ENCODE results near the gene CPNE6. TPM values are rescaled to one million over a fixed set of nuclear protein-coding genes. Genes with fewer than 3 reads are reported as not detected.

Gene CPNE6
- total and polyA plus RNA-seq, 2 of the 13 experiments (the other 11 are each of a cell fraction or from before 2014, with no cell fraction given), result not detected

- TF ChIP-seq ZNF280D (CRISPR knock-in tag; IDR thresholded peaks at IDR 0.05), result no peak
- no peak for TF ChIP-seq ZKSCAN5 (CRISPR knock-in tag; IDR thresholded peaks at IDR 0.05)
- TF ChIP-seq ZSCAN31 (CRISPR knock-in tag; IDR thresholded peaks at IDR 0.05; ENCODE audit: low read depth), result no peak; the same call in 1 of the 2 replicates
- no peak for TF ChIP-seq ZNF18 (CRISPR knock-in tag; IDR thresholded peaks at IDR 0.05; ENCODE audit: insufficient replicate concordance)
- no peak for TF ChIP-seq NKX3-1 (CRISPR knock-in tag; IDR thresholded peaks at IDR 0.05)
- no peak for TF ChIP-seq SRSF4 (IDR thresholded peaks at IDR 0.05; ENCODE audit: low read depth, low read length, poor library complexity, severe bottlenecking)
- TF ChIP-seq KLF9 (CRISPR knock-in tag; IDR thresholded peaks at IDR 0.05; ENCODE audit: low read depth), result no peak
- TF ChIP-seq ZNF235 (CRISPR knock-in tag; IDR thresholded peaks at IDR 0.05; ENCODE audit: borderline replicate concordance), result peak; percentile 60; the same call in 1 of the 2 replicates
- no peak for TF ChIP-seq ZSCAN5A (CRISPR knock-in tag; IDR thresholded peaks at IDR 0.05; ENCODE audit: borderline replicate concordance)
- no peak for TF ChIP-seq SP1 (IDR thresholded peaks at IDR 0.05)
- TF ChIP-seq SP1 (CRISPR knock-in tag; IDR thresholded peaks at IDR 0.05), result peak; percentile 9; the same call in 1 of the 2 replicates
- peak; percentile 87 for TF ChIP-seq NRL (CRISPR knock-in tag; IDR thresholded peaks at IDR 0.05; ENCODE audit: borderline replicate concordance)
- TF ChIP-seq ZNF567 (CRISPR knock-in tag; IDR thresholded peaks at IDR 0.05; ENCODE audit: borderline replicate concordance), result peak; percentile 98
- TF ChIP-seq DDIT3 (CRISPR knock-in tag; IDR thresholded peaks at IDR 0.05), result no peak
- no peak for TF ChIP-seq NCOA1 (CRISPR knock-in tag; IDR thresholded peaks at IDR 0.05)
- no peak; the same call in 1 of the 2 replicates for TF ChIP-seq SAFB2 (CRISPR knock-in tag; IDR thresholded peaks at IDR 0.05; ENCODE audit: borderline replicate concordance, low read depth)
- TF ChIP-seq NR2F2 (IDR thresholded peaks at IDR 0.05; ENCODE audit: borderline replicate concordance, low read depth), result peak; percentile 44; the same call in 1 of the 2 replicates
- TF ChIP-seq ZSCAN22 (CRISPR knock-in tag; IDR thresholded peaks at IDR 0.05), result no peak
- peak; percentile 93 for TF ChIP-seq ZFX (CRISPR knock-in tag; IDR thresholded peaks at IDR 0.05; ENCODE audit: low read depth)
These were observed 9.8 kb downstream of the CPNE6 start (continued) for GRCh38 chr14:24080888-24081738.

All from HepG2 (cell line).